ENCODE data around the gene MCC.

Gene MCC

GRCh38 chr5:113269023-113269997 is 218.9 kb downstream of the MCC start:
- TF ChIP-seq GATA1 (IDR thresholded peaks at IDR 0.05; ENCODE audit: low read depth, low read length) (no peak), POLR2A (IDR thresholded peaks at IDR 0.05; ENCODE audit: low read length) (no peak)
- no peak for DNase-seq

GRCh38 chr5:113268232-113268631 is 220.0 kb downstream of the MCC start:
- DNase-seq: no peak

GRCh38 chr5:113267361-113267900 is 220.8 kb downstream of the MCC start:
- no peak for TF ChIP-seq POLR2A (IDR thresholded peaks at IDR 0.05; ENCODE audit: low read length)
- TF ChIP-seq GATA1 (IDR thresholded peaks at IDR 0.05; ENCODE audit: low read depth, low read length): no peak
- DNase-seq: no peak

More at GRCh38 chr5:113268232-113268631, 220.0 kb downstream of the MCC start:
- no peak for TF ChIP-seq POLR2A (IDR thresholded peaks at IDR 0.05; ENCODE audit: low read length)
- TF ChIP-seq GATA1 (IDR thresholded peaks at IDR 0.05; ENCODE audit: low read depth, low read length): no peak

- TF ChIP-seq GATA1 (IDR thresholded peaks at IDR 0.05; ENCODE audit: low read depth, low read length) (no peak), POLR2A (IDR thresholded peaks at IDR 0.05; ENCODE audit: low read length) (no peak)
- no peak for DNase-seq
Measured at GRCh38 chr5:113266913-113267227, 221.4 kb downstream of the MCC start.

- TF ChIP-seq GATA1 (IDR thresholded peaks at IDR 0.05; ENCODE audit: low read depth, low read length): no peak
- TF ChIP-seq POLR2A (IDR thresholded peaks at IDR 0.05; ENCODE audit: low read length): no peak
- DNase-seq: no peak
Measured at GRCh38 chr5:113266227-113266912, 221.9 kb downstream of the MCC start.

GRCh38 chr5:113265190-113265589 is 223.1 kb downstream of the MCC start:
- TF ChIP-seq GATA1 (IDR thresholded peaks at IDR 0.05; ENCODE audit: low read depth, low read length) (no peak), POLR2A (IDR thresholded peaks at IDR 0.05; ENCODE audit: low read length) (no peak)
- DNase-seq: no peak

GRCh38 chr5:113264046-113264445 is 224.2 kb downstream of the MCC start:
- no peak for DNase-seq
- no peak for TF ChIP-seq GATA1 (IDR thresholded peaks at IDR 0.05; ENCODE audit: low read depth, low read length)
- TF ChIP-seq POLR2A (IDR thresholded peaks at IDR 0.05; ENCODE audit: low read length): no peak

- TF ChIP-seq POLR2A (IDR thresholded peaks at IDR 0.05; ENCODE audit: low read length) (no peak), GATA1 (IDR thresholded peaks at IDR 0.05; ENCODE audit: low read depth, low read length) (no peak)
- no peak for DNase-seq
Measured at GRCh38 chr5:113263545-113263944, 224.7 kb downstream of the MCC start.

GRCh38 chr5:113262674-113263073 is 225.6 kb downstream of the MCC start:
- no peak for DNase-seq
- TF ChIP-seq POLR2A (IDR thresholded peaks at IDR 0.05; ENCODE audit: low read length) (no peak), GATA1 (IDR thresholded peaks at IDR 0.05; ENCODE audit: low read depth, low read length) (no peak)

- TF ChIP-seq POLR2A (IDR thresholded peaks at IDR 0.05; ENCODE audit: low read length) (no peak), GATA1 (IDR thresholded peaks at IDR 0.05; ENCODE audit: low read depth, low read length) (no peak)
- DNase-seq: no peak
Measured at GRCh38 chr5:113259034-113259433, 229.2 kb downstream of the MCC start.

GRCh38 chr5:113257545-113257944 is 230.7 kb downstream of the MCC start:
- DNase-seq: no peak
- TF ChIP-seq POLR2A (IDR thresholded peaks at IDR 0.05; ENCODE audit: low read length) (no peak), GATA1 (IDR thresholded peaks at IDR 0.05; ENCODE audit: low read depth, low read length) (no peak)

GRCh38 chr5:113256671-113257452 is 231.4 kb downstream of the MCC start:
- no peak for DNase-seq
- no peak for TF ChIP-seq GATA1 (IDR thresholded peaks at IDR 0.05; ENCODE audit: low read depth, low read length)
- no peak for TF ChIP-seq POLR2A (IDR thresholded peaks at IDR 0.05; ENCODE audit: low read length)

GRCh38 chr5:113255579-113256386 is 232.5 kb downstream of the MCC start:
- TF ChIP-seq GATA1 (IDR thresholded peaks at IDR 0.05; ENCODE audit: low read depth, low read length) (no peak), POLR2A (IDR thresholded peaks at IDR 0.05; ENCODE audit: low read length) (no peak)

More at GRCh38 chr5:113255579-113256386, 232.5 kb downstream of the MCC start:
- DNase-seq: no peak

All from erythroblast (primary cell).